ENCODE results near the gene IGF2BP2.
A peak's percentile ranks its signal among the peaks of the same experiment; 100 is the strongest.
"Not testable (repeated sequence)": the region's sequence is repeated elsewhere in the genome, so short reads cannot be mapped to it uniquely, and the experiment has no call there.

The IGF2BP2 gene

DNA sequence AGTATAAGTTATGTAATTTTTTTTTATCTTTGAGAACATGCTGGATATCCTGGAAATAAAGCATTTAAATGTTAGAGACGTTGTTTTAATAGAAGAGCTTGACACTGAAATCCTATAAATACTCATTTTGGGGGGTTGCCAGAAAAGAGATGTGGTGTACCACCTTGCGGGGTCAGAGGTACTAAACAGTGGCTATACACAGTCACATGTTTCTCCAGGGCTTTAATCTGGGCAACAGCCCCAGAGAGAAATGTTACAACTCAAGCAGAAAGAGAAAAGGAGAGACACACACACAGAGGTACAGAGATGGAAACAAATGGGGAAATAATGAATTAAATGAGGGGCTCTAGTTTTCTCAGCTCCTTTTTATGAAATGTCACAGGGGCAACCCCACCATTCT is 124.9 kb downstream of the IGF2BP2 start:
- peaks cover 37% of the 10 kb centered on the region for H3K79me2 ChIP-seq (ENCODE audit: control insufficient read depth, insufficient read depth, low read length)
- H3K27ac ChIP-seq (ENCODE audit: low read depth, low read length) = no peak overlapping the region
- H3K4ac ChIP-seq (ENCODE audit: low read depth, low read length) = no peak overlapping the region
- no peak overlapping the region for H3K4me2 ChIP-seq (ENCODE audit: low read length)
- WGBS (ENCODE audit: extremely low coverage, insufficient coverage, low lambda C conversion rate) = no CpG with 5 or more reads among the region's 2 CpGs
- no peak overlapping the region for H2BK15ac ChIP-seq (replicated peaks; ENCODE audit: low read depth)
- H2BK5ac ChIP-seq (ENCODE audit: low read length) = no peak overlapping the region
- H3K36me3 ChIP-seq (ENCODE audit: control insufficient read depth, insufficient read depth, low read length) = no peaks in the 10 kb centered on the region
- peaks cover 25% of the 10 kb centered on the region for H3K79me1 ChIP-seq (ENCODE audit: low read length)
- no peak overlapping the region for H4K8ac ChIP-seq (ENCODE audit: low read depth, low read length)
- H3K27me3 ChIP-seq (ENCODE audit: insufficient read depth, low read length, poor library complexity) = no peaks in the 10 kb centered on the region
- no peak for DNase-seq
- no peak overlapping the region for H4K5ac ChIP-seq (ENCODE audit: low read length)
- no peak overlapping the region for H2AK5ac ChIP-seq (ENCODE audit: low read length)
- H3K56ac ChIP-seq (ENCODE audit: low read length) = no peak overlapping the region
- H3K23ac ChIP-seq (ENCODE audit: low read length) = no peak overlapping the region
- no peak overlapping the region for H2BK120ac ChIP-seq (ENCODE audit: low read depth, low read length)
- no peak overlapping the region for H3K4me3 ChIP-seq (ENCODE audit: low read length)
- H3K4me1 ChIP-seq (ENCODE audit: control insufficient read depth, low read depth, low read length) = peaks cover 10% of the 10 kb centered on the region
- H3K9ac ChIP-seq (ENCODE audit: low read length) = no peak overlapping the region
- no peak overlapping the region for H3K18ac ChIP-seq (ENCODE audit: low read length)

DNA sequence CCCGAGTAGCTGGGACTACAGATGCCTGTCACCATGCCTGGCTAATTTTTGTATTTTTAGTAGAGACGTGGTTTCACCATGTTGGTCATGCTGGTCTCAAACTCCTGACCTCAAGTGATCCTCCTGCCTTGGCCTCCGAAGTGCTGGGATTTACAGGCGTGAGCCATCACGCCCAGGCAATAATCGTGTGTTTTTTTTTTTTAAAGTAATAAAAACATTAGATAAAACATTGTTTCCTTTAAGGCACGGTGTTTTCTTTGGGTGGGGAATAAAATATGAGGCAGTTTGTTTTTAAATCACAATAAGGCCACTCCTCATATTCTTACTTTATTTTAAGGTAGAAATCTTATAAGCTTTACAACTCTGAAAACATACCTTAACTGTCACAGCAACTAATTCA is 127.6 kb downstream of the IGF2BP2 start:
- H4K8ac ChIP-seq (ENCODE audit: low read depth, low read length); H4K5ac ChIP-seq (ENCODE audit: low read length); H3K56ac ChIP-seq (ENCODE audit: low read length); H3K27me3 ChIP-seq (ENCODE audit: insufficient read depth, low read length, poor library complexity); H3K18ac ChIP-seq (ENCODE audit: low read length); H3K4me3 ChIP-seq (ENCODE audit: low read length); H3K4ac ChIP-seq (ENCODE audit: low read depth, low read length); H2AK5ac ChIP-seq (ENCODE audit: low read length); H3K27ac ChIP-seq (ENCODE audit: low read depth, low read length); H3K9ac ChIP-seq (ENCODE audit: low read length); H3K23ac ChIP-seq (ENCODE audit: low read length); H2BK5ac ChIP-seq (ENCODE audit: low read length); H3K4me1 ChIP-seq (ENCODE audit: control insufficient read depth, low read depth, low read length); H3K4me2 ChIP-seq (ENCODE audit: low read length); H2BK120ac ChIP-seq (ENCODE audit: low read depth, low read length); DNase-seq; H2BK15ac ChIP-seq (replicated peaks; ENCODE audit: low read depth); H3K36me3 ChIP-seq (ENCODE audit: control insufficient read depth, insufficient read depth, low read length): not testable (repeated sequence)
- Histone ChIP-seq H3K79me1 (ENCODE audit: low read length) (peaks cover 20% of the 10 kb centered on the region), H3K79me2 (ENCODE audit: control insufficient read depth, insufficient read depth, low read length) (peaks cover 20% of the 10 kb centered on the region)
- no CpG with 5 or more reads among the region's 7 CpGs for WGBS (ENCODE audit: extremely low coverage, insufficient coverage, low lambda C conversion rate)

DNA sequence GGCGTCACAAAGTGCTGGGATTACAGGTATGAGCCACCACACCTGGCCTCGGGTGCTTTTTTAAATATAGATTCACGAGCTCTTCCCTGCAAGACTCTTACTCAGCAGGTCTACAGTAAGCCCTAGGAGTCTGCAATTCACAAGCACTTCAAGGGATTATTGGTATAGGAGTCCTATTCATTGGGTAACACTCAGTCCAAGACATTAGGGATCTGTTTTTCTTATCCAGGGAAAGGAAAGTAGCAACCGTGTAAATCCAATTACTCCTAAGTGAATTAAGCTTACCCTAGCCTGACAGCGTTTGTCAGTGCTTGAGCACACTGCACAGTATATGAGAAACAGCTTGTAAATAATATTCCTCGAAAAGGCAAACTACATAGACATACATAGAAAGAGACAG is 128.8 kb downstream of the IGF2BP2 start:
- Histone ChIP-seq H2BK15ac (replicated peaks; ENCODE audit: low read depth) (no peak overlapping the region), H2BK120ac (ENCODE audit: low read depth, low read length) (no peak overlapping the region), H3K4me2 (ENCODE audit: low read length) (no peak overlapping the region), H3K9ac (ENCODE audit: low read length) (no peak overlapping the region), H3K4ac (ENCODE audit: low read depth, low read length) (no peak overlapping the region), H3K79me2 (ENCODE audit: control insufficient read depth, insufficient read depth, low read length) (peaks cover 10% of the 10 kb centered on the region), H4K5ac (ENCODE audit: low read length) (no peak overlapping the region), H4K8ac (ENCODE audit: low read depth, low read length) (no peak overlapping the region), H3K23ac (ENCODE audit: low read length) (no peak overlapping the region), H2BK5ac (ENCODE audit: low read length) (no peak overlapping the region), H3K79me1 (ENCODE audit: low read length) (peaks cover 12% of the 10 kb centered on the region), H3K27ac (ENCODE audit: low read depth, low read length) (no peak overlapping the region), H2AK5ac (ENCODE audit: low read length) (no peak overlapping the region), H3K27me3 (ENCODE audit: insufficient read depth, low read length, poor library complexity) (no peaks in the 10 kb centered on the region), H3K36me3 (ENCODE audit: control insufficient read depth, insufficient read depth, low read length) (no peaks in the 10 kb centered on the region), H3K18ac (ENCODE audit: low read length) (no peak overlapping the region), H3K4me3 (ENCODE audit: low read length) (no peak overlapping the region), H3K56ac (ENCODE audit: low read length) (no peak overlapping the region), H3K4me1 (ENCODE audit: control insufficient read depth, low read depth, low read length) (no peaks in the 10 kb centered on the region)
- no CpG with 5 or more reads among the region's 6 CpGs for WGBS (ENCODE audit: extremely low coverage, insufficient coverage, low lambda C conversion rate)
- DNase-seq = peak; percentile 19

DNA sequence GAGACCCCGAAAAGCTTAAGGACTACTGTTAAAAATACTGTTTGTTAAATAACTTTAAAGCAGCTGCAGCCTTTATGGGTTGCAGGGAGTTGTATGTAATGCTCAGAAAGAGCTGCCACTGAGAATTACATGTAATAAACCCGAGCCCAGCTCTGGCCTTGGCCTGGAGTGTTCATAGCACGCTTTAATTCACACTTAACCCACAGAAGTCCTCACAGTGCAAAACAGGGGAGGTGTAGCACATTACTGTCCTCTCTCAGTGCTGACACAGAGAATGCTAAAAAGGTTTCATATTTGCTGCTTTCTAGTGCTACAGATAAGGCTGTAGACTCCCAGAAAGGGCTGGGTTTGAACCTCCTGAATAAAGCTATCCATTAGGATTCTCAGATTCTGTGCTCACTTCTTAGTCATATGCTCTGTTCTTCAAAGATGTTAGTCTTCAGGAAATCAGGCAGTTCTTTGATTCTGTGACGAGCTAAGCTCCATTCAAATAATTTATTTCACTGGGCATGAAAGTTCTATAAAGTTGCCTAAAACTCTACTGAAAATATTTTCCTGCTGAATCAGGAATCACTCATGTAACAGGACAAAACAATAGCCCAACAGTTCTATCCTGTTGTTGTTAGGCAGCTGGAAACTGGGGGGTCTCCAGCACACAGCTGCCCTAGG is 130.7 kb downstream of the IGF2BP2 start:
- no peak for DNase-seq
- Histone ChIP-seq H3K18ac (ENCODE audit: low read length) (no peak overlapping the region), H3K23ac (ENCODE audit: low read length) (no peak overlapping the region), H3K27ac (ENCODE audit: low read depth, low read length) (no peak overlapping the region), H3K56ac (ENCODE audit: low read length) (no peak overlapping the region), H4K5ac (ENCODE audit: low read length) (no peak overlapping the region), H4K8ac (ENCODE audit: low read depth, low read length) (no peak overlapping the region), H3K79me2 (ENCODE audit: control insufficient read depth, insufficient read depth, low read length) (peaks cover 6% of the 10 kb centered on the region), H3K4me3 (ENCODE audit: low read length) (no peak overlapping the region), H2AK5ac (ENCODE audit: low read length) (no peak overlapping the region), H3K27me3 (ENCODE audit: insufficient read depth, low read length, poor library complexity) (no peaks in the 10 kb centered on the region), H2BK5ac (ENCODE audit: low read length) (no peak overlapping the region), H3K4me2 (ENCODE audit: low read length) (no peak overlapping the region), H2BK15ac (replicated peaks; ENCODE audit: low read depth) (no peak overlapping the region), H3K9ac (ENCODE audit: low read length) (no peak overlapping the region), H3K79me1 (ENCODE audit: low read length) (peaks cover 9% of the 10 kb centered on the region), H3K4me1 (ENCODE audit: control insufficient read depth, low read depth, low read length) (no peaks in the 10 kb centered on the region), H3K4ac (ENCODE audit: low read depth, low read length) (no peak overlapping the region), H3K36me3 (ENCODE audit: control insufficient read depth, insufficient read depth, low read length) (no peaks in the 10 kb centered on the region), H2BK120ac (ENCODE audit: low read depth, low read length) (no peak overlapping the region)
- WGBS (ENCODE audit: extremely low coverage, insufficient coverage, low lambda C conversion rate) = no CpG with 5 or more reads among the region's 4 CpGs

DNA sequence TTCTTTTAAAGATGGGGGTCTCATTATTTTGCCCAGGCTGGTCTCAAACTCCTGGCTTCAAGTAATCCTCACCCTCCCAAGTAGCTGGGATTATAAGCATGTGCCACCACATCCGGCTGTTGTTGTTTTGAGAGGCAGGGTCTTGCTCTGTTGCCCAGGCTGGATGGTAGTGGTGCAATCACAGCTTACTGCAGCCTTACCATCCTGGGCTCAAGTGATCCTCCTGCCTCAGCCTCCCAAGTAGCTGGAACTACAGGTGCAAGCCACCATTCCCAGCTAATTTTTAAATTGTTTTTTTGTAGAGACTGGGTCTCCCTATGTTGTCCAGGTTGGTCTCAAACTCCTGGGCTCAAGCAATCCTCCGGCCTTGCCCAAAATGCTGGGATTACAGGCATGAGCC is 133.2 kb downstream of the IGF2BP2 start:
- Histone ChIP-seq H3K4me2 (ENCODE audit: low read length) (no peak overlapping the region), H3K79me1 (ENCODE audit: low read length) (peaks cover 6% of the 10 kb centered on the region), H2BK15ac (replicated peaks; ENCODE audit: low read depth) (no peak overlapping the region), H3K23ac (ENCODE audit: low read length) (no peak overlapping the region), H3K56ac (ENCODE audit: low read length) (no peak overlapping the region), H3K9ac (ENCODE audit: low read length) (no peak overlapping the region), H4K5ac (ENCODE audit: low read length) (no peak overlapping the region), H3K27ac (ENCODE audit: low read depth, low read length) (no peak overlapping the region), H2AK5ac (ENCODE audit: low read length) (no peak overlapping the region), H3K27me3 (ENCODE audit: insufficient read depth, low read length, poor library complexity) (no peaks in the 10 kb centered on the region), H2BK120ac (ENCODE audit: low read depth, low read length) (no peak overlapping the region), H3K4ac (ENCODE audit: low read depth, low read length) (no peak overlapping the region), H3K79me2 (ENCODE audit: control insufficient read depth, insufficient read depth, low read length) (no peaks in the 10 kb centered on the region), H3K36me3 (ENCODE audit: control insufficient read depth, insufficient read depth, low read length) (no peaks in the 10 kb centered on the region), H3K4me1 (ENCODE audit: control insufficient read depth, low read depth, low read length) (no peaks in the 10 kb centered on the region), H3K18ac (ENCODE audit: low read length) (no peak overlapping the region), H4K8ac (ENCODE audit: low read depth, low read length) (no peak overlapping the region), H3K4me3 (ENCODE audit: low read length) (no peak overlapping the region), H2BK5ac (ENCODE audit: low read length) (no peak overlapping the region)
- no CpG with 5 or more reads among the region's 2 CpGs for WGBS (ENCODE audit: extremely low coverage, insufficient coverage, low lambda C conversion rate)
- DNase-seq = no peak

DNA sequence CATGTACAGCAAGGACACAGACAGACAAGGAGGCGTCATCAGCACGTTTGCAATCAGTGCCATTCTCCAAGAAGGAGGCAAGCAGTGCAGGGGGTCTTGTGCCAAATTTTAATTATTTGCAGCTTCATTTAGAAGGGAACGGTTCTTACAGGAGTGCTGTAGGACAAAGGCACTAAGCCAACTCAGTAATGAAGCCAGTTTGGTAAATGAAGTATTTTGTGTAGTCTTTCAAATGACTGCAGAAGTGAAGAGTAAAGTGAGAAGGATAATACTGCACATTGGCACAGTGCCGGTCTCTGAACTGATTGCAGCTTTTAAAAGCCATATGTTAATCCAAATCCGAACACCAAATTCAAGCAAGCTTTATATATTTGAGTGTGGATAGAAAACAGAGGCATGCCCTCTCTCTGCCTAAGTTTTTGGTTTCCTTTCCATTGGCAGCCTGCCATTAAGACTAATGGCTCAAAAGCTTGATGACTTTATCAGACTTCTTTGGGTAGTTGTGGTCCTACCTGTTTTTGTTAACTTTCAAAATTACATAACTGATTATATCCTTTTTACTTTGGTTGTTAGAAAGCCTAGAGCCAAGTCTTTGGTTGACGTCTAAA is 137.5 kb downstream of the IGF2BP2 start:
- H3K4me1 ChIP-seq (ENCODE audit: control insufficient read depth, low read depth, low read length) = no peaks in the 10 kb centered on the region

More for the DNA sequence above, 137.5 kb downstream of the IGF2BP2 start:
- no peak overlapping the region for H2AK5ac ChIP-seq (ENCODE audit: low read length)
- H3K4me2 ChIP-seq (ENCODE audit: low read length) = no peak overlapping the region
- H2BK5ac ChIP-seq (ENCODE audit: low read length) = no peak overlapping the region
- no peak overlapping the region for H3K56ac ChIP-seq (ENCODE audit: low read length)
- no peak overlapping the region for H4K8ac ChIP-seq (ENCODE audit: low read depth, low read length)
- peaks cover 3% of the 10 kb centered on the region for H3K79me1 ChIP-seq (ENCODE audit: low read length)
- no CpG with 5 or more reads among the region's 6 CpGs for WGBS (ENCODE audit: extremely low coverage, insufficient coverage, low lambda C conversion rate)
- no peaks in the 10 kb centered on the region for H3K79me2 ChIP-seq (ENCODE audit: control insufficient read depth, insufficient read depth, low read length)
- no peaks in the 10 kb centered on the region for H3K36me3 ChIP-seq (ENCODE audit: control insufficient read depth, insufficient read depth, low read length)
- no peak overlapping the region for H3K4ac ChIP-seq (ENCODE audit: low read depth, low read length)
- no peak overlapping the region for H3K27ac ChIP-seq (ENCODE audit: low read depth, low read length)
- DNase-seq = no peak
- no peaks in the 10 kb centered on the region for H3K27me3 ChIP-seq (ENCODE audit: insufficient read depth, low read length, poor library complexity)
- no peak overlapping the region for H2BK120ac ChIP-seq (ENCODE audit: low read depth, low read length)
- H3K9ac ChIP-seq (ENCODE audit: low read length) = no peak overlapping the region
- H2BK15ac ChIP-seq (replicated peaks; ENCODE audit: low read depth) = no peak overlapping the region
- H4K5ac ChIP-seq (ENCODE audit: low read length) = no peak overlapping the region
- H3K18ac ChIP-seq (ENCODE audit: low read length) = no peak overlapping the region
- H3K23ac ChIP-seq (ENCODE audit: low read length) = no peak overlapping the region
- no peak overlapping the region for H3K4me3 ChIP-seq (ENCODE audit: low read length)
